HG03558 (cell line): ENCODE measurements around the gene TMEM14A.

Source experiments
- ATAC-seq: cut with Tn5 transposase; IDR thresholded peaks from one replicate; pipeline ENCODE4 v1.9.1; 2021; ENCODE audit warnings: moderate number of reproducible peaks; ENCODE audit not compliant: unreplicated experiment; ENCODE audit errors: extremely low read depth

The TMEM14A gene

GRCh38 chr6:52729576-52729975, 58.7 kb downstream of the TMEM14A start:
- no peak for ATAC-seq

GRCh38 chr6:52731719-52732118, 60.8 kb downstream of the TMEM14A start:
- no peak for ATAC-seq

GRCh38 chr6:52733172-52733571, 62.3 kb downstream of the TMEM14A start:
- ATAC-seq, result no peak

GRCh38 chr6:52734072-52734471, 63.2 kb downstream of the TMEM14A start:
- no peak for ATAC-seq

GRCh38 chr6:52735071-52735470, 64.2 kb downstream of the TMEM14A start:
- ATAC-seq, result no peak

- no peak for ATAC-seq
Observed at GRCh38 chr6:52736145-52736544, 65.2 kb downstream of the TMEM14A start.
